ENCODE data around the gene ISL2.

ISL2 gene

DNA sequence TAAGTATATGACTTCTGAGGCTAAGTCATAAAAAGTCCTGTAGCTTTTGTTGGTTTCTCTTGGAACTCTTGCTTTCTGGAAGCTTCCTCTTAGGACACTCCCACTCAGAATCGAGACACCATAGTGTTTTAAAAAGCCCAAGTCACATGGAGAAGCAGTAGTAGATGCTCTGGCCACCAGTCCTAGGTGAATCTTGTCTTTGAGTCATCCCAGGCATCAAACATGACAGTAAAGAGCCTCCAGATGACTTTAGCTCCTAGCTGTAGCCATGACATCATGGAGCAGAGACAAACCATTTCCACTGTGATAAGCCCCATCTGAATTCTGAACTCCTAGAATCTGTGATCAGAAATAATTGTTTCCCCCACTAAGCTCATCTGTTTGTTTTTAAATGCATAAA lies 42.1 kb downstream of the ISL2 start:
- TF ChIP-seq, protein P1, sequence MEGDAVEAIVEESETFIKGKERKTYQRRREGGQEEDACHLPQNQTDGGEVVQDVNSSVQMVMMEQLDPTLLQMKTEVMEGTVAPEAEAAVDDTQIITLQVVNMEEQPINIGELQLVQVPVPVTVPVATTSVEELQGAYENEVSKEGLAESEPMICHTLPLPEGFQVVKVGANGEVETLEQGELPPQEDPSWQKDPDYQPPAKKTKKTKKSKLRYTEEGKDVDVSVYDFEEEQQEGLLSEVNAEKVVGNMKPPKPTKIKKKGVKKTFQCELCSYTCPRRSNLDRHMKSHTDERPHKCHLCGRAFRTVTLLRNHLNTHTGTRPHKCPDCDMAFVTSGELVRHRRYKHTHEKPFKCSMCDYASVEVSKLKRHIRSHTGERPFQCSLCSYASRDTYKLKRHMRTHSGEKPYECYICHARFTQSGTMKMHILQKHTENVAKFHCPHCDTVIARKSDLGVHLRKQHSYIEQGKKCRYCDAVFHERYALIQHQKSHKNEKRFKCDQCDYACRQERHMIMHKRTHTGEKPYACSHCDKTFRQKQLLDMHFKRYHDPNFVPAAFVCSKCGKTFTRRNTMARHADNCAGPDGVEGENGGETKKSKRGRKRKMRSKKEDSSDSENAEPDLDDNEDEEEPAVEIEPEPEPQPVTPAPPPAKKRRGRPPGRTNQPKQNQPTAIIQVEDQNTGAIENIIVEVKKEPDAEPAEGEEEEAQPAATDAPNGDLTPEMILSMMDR (IDR thresholded peaks at IDR 0.05; ENCODE audit: control extremely low read depth, extremely low read depth, low read depth, missing control alignments) = no peak
- ChIA-PET CTCF (interaction anchor here (1.0 kb wide), 1 partner anchor 14 kb away, joined by 4 read pairs; no protein-coding TSS in a partner anchor), POLR2A (no interaction called here)
- no peak for DNase-seq (ENCODE audit: extremely low spot score)

DNA sequence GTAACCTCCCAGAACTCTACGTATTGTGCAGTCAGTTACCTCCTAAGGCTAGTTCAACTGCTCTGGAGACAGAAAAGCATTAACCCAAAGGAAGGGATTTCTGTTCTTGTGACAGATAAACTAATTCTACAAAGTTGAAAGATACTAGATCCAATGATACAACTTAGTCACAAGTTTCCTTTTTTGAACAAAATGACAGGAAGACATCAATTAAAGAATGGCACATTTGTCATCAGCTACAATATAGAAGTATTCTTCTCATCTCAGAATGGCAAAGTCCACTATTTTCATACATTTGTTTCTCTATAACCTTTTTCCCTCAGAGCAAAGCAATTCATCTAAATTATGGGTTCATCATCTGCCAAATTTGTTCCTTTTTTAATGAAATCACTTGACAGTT lies 43.7 kb downstream of the ISL2 start:
- TF ChIP-seq, protein P1 (IDR thresholded peaks at IDR 0.05; ENCODE audit: control extremely low read depth, extremely low read depth, low read depth, missing control alignments) = no peak
- ChIA-PET CTCF (interaction anchor here (2.2 kb wide), 1 partner anchor 12 kb away, joined by 7 read pairs; no protein-coding TSS in a partner anchor), POLR2A (no interaction called here)

DNA sequence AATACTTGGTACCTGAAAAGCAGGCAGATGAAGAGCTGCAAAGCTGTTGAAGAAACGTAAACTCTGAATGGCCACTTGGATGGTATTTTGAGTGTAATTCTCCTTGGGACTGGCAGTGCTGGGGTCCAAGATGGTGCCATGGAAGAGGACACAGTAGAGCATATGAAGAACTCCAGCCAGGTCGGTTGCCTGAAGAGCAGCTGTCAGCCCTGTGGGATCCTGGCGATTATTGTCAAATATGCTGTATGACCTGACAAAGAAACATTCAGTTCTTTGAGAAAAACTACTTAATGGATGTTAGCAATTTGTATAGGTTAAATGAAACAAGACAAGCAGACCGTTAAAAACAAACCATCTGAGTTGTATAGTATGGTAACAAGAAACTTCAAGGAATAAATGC lies 44.8 kb downstream of the ISL2 start:
- ChIA-PET CTCF (interaction anchor here (2.2 kb wide), 1 partner anchor 10 kb away, joined by 7 read pairs; no protein-coding TSS in a partner anchor), POLR2A (no interaction called here)
- DNase-seq (ENCODE audit: extremely low spot score) = no peak
- TF ChIP-seq, protein P1 (IDR thresholded peaks at IDR 0.05; ENCODE audit: control extremely low read depth, extremely low read depth, low read depth, missing control alignments) = no peak

More for the DNA sequence above, 43.7 kb downstream of the ISL2 start:
- no peak for DNase-seq (ENCODE audit: extremely low spot score)

DNA sequence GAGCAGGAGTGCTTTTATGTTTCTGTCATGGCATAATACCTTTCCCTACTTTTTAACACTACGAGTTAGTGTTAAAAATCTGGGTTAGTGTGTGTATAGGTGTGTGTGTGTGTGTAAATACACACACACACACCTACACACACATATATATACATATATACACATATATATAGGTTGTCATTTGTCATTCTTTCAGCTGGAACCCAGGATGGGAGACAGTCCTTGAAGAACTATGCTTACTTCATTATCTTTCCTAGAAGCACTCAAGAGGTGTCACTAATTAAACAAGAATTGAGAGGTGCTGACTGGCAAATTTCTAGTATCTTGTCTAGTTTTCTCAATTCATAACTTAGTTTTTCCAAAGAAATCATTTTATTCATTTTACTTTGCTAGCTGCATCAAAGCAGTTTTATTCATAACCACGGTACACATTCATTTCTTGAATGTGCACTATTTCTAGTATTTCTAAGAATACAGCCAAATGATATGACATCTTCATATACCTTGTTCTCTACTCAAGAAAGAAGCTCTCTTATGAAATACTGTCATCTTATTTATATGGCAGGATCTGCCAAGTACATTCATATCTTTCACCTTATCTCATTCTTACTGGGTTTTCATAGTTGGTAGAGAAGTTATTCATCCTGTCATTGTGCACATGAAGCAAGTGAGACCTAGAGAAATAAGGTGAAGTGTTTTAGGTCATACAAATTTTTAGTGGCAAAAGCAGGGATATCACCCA lies 46.6 kb downstream of the ISL2 start:
- DNase-seq (ENCODE audit: extremely low spot score) = no peak
- TF ChIP-seq, protein P1 (IDR thresholded peaks at IDR 0.05; ENCODE audit: control extremely low read depth, extremely low read depth, low read depth, missing control alignments) = no peak
- CTCF ChIA-PET = interaction anchor here (1.5 kb wide), 1 partner anchor 13 kb away, joined by 5 read pairs; no protein-coding TSS in a partner anchor
- POLR2A ChIA-PET = no interaction called here

DNA sequence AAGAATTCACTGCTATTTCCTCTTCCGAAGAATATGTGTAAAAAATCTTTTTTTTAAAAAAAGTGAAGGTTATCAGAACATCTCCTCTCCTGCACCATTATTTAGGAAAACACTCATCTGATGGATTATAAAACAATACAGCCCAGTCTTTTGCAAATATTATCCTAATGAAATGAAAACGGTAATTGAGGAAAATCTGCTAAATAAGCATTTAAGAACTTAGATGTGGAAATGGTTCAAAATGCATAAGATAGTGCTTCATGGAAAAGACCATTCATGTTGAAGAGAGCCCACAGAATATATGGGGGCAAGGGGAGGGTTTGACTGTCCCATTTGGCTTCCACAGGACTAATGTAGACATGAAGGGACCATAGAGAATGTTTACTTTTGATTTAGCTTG lies 47.8 kb downstream of the ISL2 start:
- CTCF ChIA-PET = interaction anchor here (1.6 kb wide), 1 partner anchor 12 kb away, joined by 3 read pairs; no protein-coding TSS in a partner anchor
- no peak for DNase-seq (ENCODE audit: extremely low spot score)
- TF ChIP-seq, protein P1 (IDR thresholded peaks at IDR 0.05; ENCODE audit: control extremely low read depth, extremely low read depth, low read depth, missing control alignments) = no peak
- POLR2A ChIA-PET = interaction anchor here (0.5 kb wide), 1 partner anchor 258 kb away, joined by 4 read pairs; no protein-coding TSS in a partner anchor

DNA sequence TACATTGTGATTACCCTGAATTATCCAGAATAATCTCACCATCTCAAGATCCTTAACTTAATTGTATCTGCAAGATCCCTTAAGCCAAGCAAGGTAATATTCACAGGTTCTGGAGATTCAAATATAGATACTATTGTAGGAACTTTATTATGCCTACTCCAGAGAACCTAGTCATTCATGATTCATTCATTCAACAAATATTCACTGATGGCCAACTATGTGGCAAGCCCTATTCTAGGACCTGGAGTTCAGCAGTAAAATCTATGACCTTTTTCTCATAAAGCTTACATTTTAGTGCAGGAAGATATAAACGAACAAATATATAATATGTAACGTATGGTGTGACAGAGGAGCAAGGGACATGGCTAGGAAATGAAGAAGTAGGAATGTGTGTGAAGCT lies 49.6 kb downstream of the ISL2 start:
- CTCF ChIA-PET = interaction anchor here (1.4 to 1.6 kb wide), 2 partner anchors 10 to 22 kb away, joined by 3 read pairs; no protein-coding TSS in a partner anchor
- DNase-seq (ENCODE audit: extremely low spot score) = no peak
- POLR2A ChIA-PET = no interaction called here
- TF ChIP-seq, protein P1 (IDR thresholded peaks at IDR 0.05; ENCODE audit: control extremely low read depth, extremely low read depth, low read depth, missing control alignments) = no peak
